Fibroblast of the aortic adventitia (primary cell): ENCODE measurements around the gene ARL14. TPM values are rescaled to one million over a fixed set of nuclear protein-coding genes. Genes with fewer than 3 reads are reported as not detected.

Experiments used
- DNase-seq: peaks from one replicate; pipeline ENCODE4 v3.0.0-alpha.2; 2010; ENCODE audit warnings: low read depth
- H3K4me3 ChIP-seq: 2 replicates; pipeline ENCODE4 v1.5.1; 2011; ENCODE audit warnings: low read depth, mild to moderate bottlenecking, control low read depth, low read length, moderate library complexity
- CTCF ChIP-seq: IDR thresholded peaks from 2 replicates; pipeline ENCODE4 v1.5.1; 2011; ENCODE audit warnings: mild to moderate bottlenecking, low read length, control low read depth, inconsistent platforms; ENCODE audit not compliant: insufficient read depth
- total RNA-seq: library from RNA; depleted of rRNA; stranded (reverse); fragments of >200 nt; gene quantifications from 2 replicates; pipeline ENCODE4 v1.2.3, GENCODE V29; 2012; ENCODE audit warnings: low replicate concordance

ARL14 gene
- total RNA-seq, 1 donor = not detected

DNA sequence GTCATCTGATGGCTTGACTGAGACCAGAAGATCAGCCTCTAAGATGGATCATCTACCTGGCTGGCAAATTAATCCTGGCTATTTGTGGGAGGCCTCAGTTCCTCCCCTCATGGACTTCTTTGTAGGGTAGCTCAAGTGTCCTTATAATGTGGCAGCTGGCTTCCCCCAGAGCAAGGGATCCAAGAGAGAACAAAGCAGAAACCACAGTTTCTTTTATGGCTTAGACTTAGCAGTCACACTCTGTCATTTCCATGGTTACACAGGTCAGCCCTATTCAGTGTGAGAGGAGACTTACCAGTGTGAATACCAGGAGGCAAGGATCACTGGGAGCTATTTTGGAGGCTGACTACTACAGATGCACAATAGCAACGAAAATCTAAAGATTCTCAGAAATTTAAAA, 15.3 kb upstream of the ARL14 start:
- H3K4me3 ChIP-seq = no peak overlapping the region
- no peak for DNase-seq
- no peak for TF ChIP-seq CTCF

DNA sequence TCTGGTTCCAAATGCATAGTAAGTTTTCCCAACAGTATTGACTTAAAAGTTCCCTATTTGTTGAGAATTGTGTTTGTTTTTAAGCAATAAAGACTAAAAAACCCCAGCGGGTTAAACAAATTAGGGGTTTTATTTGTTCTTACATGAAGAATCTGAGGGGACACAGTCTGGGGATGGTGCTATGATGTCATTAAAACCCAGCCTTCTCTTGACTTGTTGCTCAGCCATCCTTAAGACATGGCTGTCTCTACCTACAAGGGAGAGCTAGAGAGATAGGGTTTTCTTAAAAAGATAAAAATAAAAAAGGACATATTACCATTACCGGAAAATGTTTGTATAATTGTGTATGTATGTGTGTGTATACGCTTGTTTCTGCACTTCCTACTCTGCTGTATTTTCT, 11.7 kb upstream of the ARL14 start:
- DNase-seq = no peak
- no peak overlapping the region for H3K4me3 ChIP-seq
- no peak for TF ChIP-seq CTCF

- no peak overlapping the region for H3K4me3 ChIP-seq
- TF ChIP-seq CTCF = no peak
- peak; percentile 71 for DNase-seq
Measured at GRCh38 chr3:160665784-160666526, 11.0 kb upstream of the ARL14 start.

DNA sequence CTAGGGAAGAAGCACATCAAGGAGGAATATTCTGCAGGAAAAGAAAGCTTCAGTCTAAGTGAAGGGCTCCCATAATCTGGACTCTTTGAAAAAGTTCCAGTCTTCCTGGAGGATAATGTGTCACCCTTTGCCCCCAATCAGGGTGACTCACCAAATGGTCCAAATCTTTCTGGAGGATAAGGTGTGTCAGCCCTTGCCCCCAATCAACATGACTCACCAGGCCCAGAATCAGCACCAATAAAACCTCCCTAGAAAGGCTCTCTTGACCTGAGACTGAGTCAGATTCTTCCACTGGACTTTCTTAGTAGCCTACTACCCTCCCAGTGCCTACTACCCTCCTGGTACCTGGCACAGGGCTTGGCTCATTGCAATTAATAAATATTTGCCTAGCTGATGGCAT, 9.5 kb upstream of the ARL14 start:
- no peak overlapping the region for H3K4me3 ChIP-seq
- peak; percentile 44 for DNase-seq
- no peak for TF ChIP-seq CTCF

- H3K4me3 ChIP-seq = no peak overlapping the region
- TF ChIP-seq CTCF = no peak
Measured at GRCh38 chr3:160668454-160668853, 8.5 kb upstream of the ARL14 start.

GRCh38 chr3:160671231-160671630, 5.7 kb upstream of the ARL14 start:
- no peak for TF ChIP-seq CTCF
- H3K4me3 ChIP-seq = no peak overlapping the region
- no peak for DNase-seq

More at GRCh38 chr3:160668454-160668853, 8.5 kb upstream of the ARL14 start:
- DNase-seq = no peak

DNA sequence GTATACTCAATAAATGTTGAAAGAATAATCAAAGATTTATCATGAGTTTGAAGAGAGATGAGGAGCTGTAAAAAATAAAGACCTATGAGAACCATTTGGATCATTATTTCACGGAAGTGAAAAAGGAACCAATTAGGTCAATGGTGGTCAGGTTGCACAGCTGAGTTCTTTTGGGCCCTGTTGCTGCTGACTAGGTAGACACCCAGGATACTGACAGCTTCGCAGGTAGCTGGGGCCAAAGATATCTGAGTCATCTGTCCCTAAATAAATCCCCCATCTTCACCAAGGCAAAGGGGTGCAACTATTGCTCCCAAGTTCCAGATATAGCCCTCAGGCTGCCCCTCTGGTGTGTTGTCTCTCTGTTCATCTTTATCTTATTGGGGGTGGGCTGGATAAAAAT, 5.0 kb upstream of the ARL14 start:
- TF ChIP-seq CTCF = no peak

More for the DNA sequence above, 5.0 kb upstream of the ARL14 start:
- no peak overlapping the region for H3K4me3 ChIP-seq
- no peak for DNase-seq
